MCF 10A (cell line): ENCODE measurements around the gene APOA4. TPM values are rescaled to one million over a fixed set of nuclear protein-coding genes. Genes with fewer than 3 reads are reported as not detected.

Source experiments
- BruUV-seq: library from RNA; stranded (reverse); fragments of 400-500 nt; replicated peaks from 2 replicates; lab custom pipeline; 2021; lab: Mats Ljungman, UMichigan
- CTCF ChIA-PET: fragments of 300-600 bp; sonication (Branson Sonifier 250); formaldehyde crosslinking; extraction: SDS; loops from one replicate; lab custom pipeline; 2021; ENCODE audit warnings: antibody characterized with exemption, inconsistent platforms; lab: Yijun Ruan, JAX
- POLR2A ChIA-PET: fragments of 300-600, 350-650 bp; sonication (Branson Sonifier 250); formaldehyde crosslinking; extraction: SDS; loops from one replicate; lab custom pipeline; 2020; ENCODE audit warnings: antibody characterized with exemption, inconsistent platforms; lab: Yijun Ruan, JAX
- DNase-seq: peaks from one replicate; pipeline ENCODE4 v3.0.0-alpha.2; 2018; ENCODE audit not compliant: unreplicated experiment
- H3K27ac Mint-ChIP-seq: one replicate; pipeline ENCODE4 v1.8.0; 2022; ENCODE audit warnings: mild to moderate bottlenecking, low read depth, mixed read lengths; ENCODE audit not compliant: unreplicated experiment
- H3K27me3 Mint-ChIP-seq: one replicate; pipeline ENCODE4 v1.8.0; 2022; ENCODE audit warnings: mixed read lengths; ENCODE audit not compliant: insufficient read depth, unreplicated experiment
- H3K36me3 Mint-ChIP-seq: one replicate; pipeline ENCODE4 v1.8.0; 2022; ENCODE audit warnings: mild to moderate bottlenecking, moderate library complexity, mixed read lengths; ENCODE audit not compliant: insufficient read depth, unreplicated experiment
- H3K4me1 Mint-ChIP-seq: one replicate; pipeline ENCODE4 v1.8.0; 2022; ENCODE audit warnings: mixed read lengths; ENCODE audit not compliant: insufficient read depth, unreplicated experiment
- H3K4me3 Mint-ChIP-seq: one replicate; pipeline ENCODE4 v1.8.0; 2022; ENCODE audit warnings: mild to moderate bottlenecking, moderate library complexity, mixed read lengths; ENCODE audit not compliant: unreplicated experiment
- H3K9me3 Mint-ChIP-seq: one replicate; pipeline ENCODE4 v1.8.0; 2022; ENCODE audit warnings: mixed read lengths; ENCODE audit not compliant: unreplicated experiment
- intact Hi-C: fragments of 100-400 bp; cut with micrococcal nuclease; formaldehyde crosslinking; loops from 2 replicates; pipeline ENCODE4 v1.14.1; 2022
- total RNA-seq: library from RNA; stranded (reverse); gene quantifications from 2 replicates; pipeline ENCODE4 v1.2.3, GENCODE V29; 2022
- TF ChIP-seq, protein P1 (sequence below): fragments of 200-600 bp; IDR thresholded peaks from one replicate; pipeline ENCODE4 v1.8.0; 2022; ENCODE audit warnings: antibody characterized with exemption, mild to moderate bottlenecking; ENCODE audit not compliant: unreplicated experiment

Gene APOA4
- total RNA-seq, 1 experiment from 2014 or later = not detected

DNA sequence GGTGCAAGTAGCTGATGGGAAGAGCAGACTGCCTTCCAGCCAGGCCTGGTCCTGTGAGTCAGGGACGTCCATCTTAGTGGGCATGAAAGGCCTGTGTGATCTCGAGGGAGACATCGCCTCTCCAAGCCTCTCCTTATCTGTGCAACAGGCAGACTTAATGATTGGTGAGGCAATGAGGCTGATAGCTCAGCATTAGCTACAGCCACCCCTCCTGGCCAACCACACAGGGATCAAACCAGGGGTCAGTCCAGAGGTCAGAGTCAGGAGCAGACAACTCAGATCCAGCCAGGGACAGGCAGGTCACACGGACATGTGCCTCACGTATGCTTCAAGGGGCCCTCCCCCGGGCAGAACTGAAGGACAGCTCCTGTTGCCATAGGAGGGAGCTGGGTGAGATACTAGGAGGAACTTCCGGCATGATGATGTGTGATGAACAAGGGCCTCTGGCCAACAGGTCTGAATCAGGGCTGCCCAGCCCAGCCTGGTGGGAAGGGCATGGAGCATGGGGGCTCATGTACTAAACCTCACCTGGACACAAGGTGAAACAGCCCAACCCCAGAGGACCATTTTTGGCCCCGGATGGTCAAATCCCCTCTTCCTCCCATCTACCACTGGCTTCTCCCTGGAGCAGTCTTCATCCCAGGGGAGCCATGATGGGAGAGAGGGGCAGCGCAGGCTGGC is 3.8 kb upstream of the APOA4 start:
- H3K27ac Mint-ChIP-seq = no peak overlapping the region
- H3K4me1 Mint-ChIP-seq = no peaks in the 10 kb centered on the region
- no peaks in the 10 kb centered on the region for H3K27me3 Mint-ChIP-seq
- H3K9me3 Mint-ChIP-seq = no peaks in the 10 kb centered on the region
- no peak overlapping the region for H3K4me3 Mint-ChIP-seq
- ChIA-PET POLR2A (no interaction called here), CTCF (no interaction called here)
- H3K36me3 Mint-ChIP-seq = no peaks in the 10 kb centered on the region
- DNase-seq = no peak
- TF ChIP-seq, protein P1, sequence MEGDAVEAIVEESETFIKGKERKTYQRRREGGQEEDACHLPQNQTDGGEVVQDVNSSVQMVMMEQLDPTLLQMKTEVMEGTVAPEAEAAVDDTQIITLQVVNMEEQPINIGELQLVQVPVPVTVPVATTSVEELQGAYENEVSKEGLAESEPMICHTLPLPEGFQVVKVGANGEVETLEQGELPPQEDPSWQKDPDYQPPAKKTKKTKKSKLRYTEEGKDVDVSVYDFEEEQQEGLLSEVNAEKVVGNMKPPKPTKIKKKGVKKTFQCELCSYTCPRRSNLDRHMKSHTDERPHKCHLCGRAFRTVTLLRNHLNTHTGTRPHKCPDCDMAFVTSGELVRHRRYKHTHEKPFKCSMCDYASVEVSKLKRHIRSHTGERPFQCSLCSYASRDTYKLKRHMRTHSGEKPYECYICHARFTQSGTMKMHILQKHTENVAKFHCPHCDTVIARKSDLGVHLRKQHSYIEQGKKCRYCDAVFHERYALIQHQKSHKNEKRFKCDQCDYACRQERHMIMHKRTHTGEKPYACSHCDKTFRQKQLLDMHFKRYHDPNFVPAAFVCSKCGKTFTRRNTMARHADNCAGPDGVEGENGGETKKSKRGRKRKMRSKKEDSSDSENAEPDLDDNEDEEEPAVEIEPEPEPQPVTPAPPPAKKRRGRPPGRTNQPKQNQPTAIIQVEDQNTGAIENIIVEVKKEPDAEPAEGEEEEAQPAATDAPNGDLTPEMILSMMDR = no peak
- intact Hi-C loops = no loop called here
- BruUV-seq = no TSS peak

DNA sequence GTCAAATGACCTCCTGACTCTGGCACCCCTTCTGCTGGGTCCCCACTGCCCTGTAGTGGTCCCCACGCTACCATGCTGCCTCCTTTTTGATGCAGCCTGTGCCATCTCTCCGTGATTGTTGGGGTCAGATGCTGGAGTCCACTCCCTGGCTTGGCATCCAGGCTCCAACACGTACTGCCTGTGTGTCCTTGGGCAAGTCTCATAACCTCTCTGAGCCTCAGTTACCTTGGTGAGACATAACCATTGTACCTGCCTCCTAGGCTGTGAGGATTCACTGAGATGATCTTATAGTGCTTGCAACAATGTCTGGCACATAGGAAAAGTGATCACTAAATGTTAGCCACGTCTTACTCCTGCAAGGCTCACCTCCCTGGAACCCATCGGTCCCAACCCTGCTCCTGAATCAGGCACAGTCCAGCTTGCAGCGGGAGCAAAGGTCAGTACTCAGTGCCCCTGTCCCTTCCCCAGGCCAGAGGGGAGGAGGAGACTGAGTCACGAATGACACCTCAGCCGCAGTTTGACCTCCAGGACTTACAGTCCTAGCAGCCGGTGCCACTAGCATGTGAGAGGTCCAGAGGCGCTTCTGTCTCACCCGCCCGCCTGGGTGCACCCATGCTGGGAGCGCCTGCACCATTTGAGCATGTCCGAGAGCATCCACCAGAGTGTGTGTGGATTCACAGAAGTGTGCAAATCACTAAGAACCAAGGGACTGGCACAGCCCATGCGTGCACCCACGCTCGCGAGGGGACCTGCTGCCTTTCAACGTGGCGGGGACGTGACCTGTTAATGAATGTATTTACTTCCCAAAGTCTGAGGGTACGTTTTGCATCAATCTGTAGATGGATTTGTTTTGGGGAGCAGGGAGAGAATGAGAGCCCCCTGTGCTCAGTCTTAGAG is 3.0 kb upstream of the APOA4 start:
- CTCF ChIA-PET = no interaction called here
- H3K4me3 Mint-ChIP-seq = no peak overlapping the region
- POLR2A ChIA-PET = no interaction called here

DNA sequence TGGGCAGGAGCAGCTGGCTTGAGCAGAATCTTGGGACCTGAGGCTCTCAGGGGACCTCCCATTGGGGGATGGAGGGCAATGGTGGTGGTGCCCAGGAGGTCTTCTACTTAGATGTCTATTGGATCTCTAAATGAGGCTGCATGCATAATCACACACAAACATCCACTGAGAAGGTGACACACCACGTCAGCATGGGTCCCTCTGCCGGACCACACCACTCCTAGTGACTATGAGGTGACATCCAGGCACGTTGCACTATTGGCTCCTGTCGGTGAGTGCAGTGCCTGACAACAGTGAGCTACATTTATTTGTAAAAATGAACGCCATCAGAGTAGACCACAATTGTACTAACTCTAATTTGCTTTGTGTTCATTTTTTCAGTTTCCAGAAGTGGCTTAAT is 2.3 kb upstream of the APOA4 start:
- no peak for DNase-seq
- H3K36me3 Mint-ChIP-seq = no peaks in the 10 kb centered on the region
- no peaks in the 10 kb centered on the region for H3K27me3 Mint-ChIP-seq
- no peak overlapping the region for H3K27ac Mint-ChIP-seq
- no peak overlapping the region for H3K4me3 Mint-ChIP-seq
- no peaks in the 10 kb centered on the region for H3K9me3 Mint-ChIP-seq
- intact Hi-C loops = no loop called here
- H3K4me1 Mint-ChIP-seq = no peaks in the 10 kb centered on the region
- TF ChIP-seq, protein P1 = no peak
- no TSS peak for BruUV-seq
- ChIA-PET POLR2A (no interaction called here), CTCF (no interaction called here)

More for the DNA sequence above, 3.0 kb upstream of the APOA4 start:
- no TSS peak for BruUV-seq
- Mint-ChIP-seq H3K36me3 (no peaks in the 10 kb centered on the region), H3K9me3 (no peaks in the 10 kb centered on the region), H3K27ac (no peak overlapping the region), H3K4me1 (no peaks in the 10 kb centered on the region), H3K27me3 (no peaks in the 10 kb centered on the region)
- DNase-seq = no peak
- TF ChIP-seq, protein P1 = no peak
- intact Hi-C loops = no loop called here

DNA sequence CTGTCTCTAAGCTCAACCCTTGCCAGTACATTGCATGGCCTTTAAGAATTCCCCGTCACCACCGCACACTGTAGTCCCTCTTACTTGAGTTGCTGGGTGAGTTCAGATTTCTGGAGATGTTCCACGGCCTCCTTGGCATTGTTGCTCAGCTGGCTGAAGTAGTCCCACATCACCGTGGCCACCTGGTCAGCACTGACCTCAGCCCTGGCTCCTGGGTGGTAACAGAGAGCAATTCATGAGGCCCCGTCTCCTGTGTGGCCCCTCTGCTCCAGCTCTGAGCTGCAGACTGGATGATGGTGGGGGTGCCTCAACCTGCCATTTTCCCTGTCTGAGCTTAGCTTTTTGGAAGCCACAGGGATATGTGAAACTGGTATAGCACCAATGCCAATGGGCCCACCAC is 529 bp downstream of the APOA4 start:
- Mint-ChIP-seq H3K27ac (no peak overlapping the region), H3K27me3 (no peaks in the 10 kb centered on the region), H3K9me3 (no peaks in the 10 kb centered on the region), H3K36me3 (no peaks in the 10 kb centered on the region), H3K4me3 (no peak overlapping the region), H3K4me1 (no peaks in the 10 kb centered on the region)
- TF ChIP-seq, protein P1 = no peak
- no TSS peak for BruUV-seq
- ChIA-PET CTCF (interaction anchor here (0.6 to 2.5 kb wide), 3 partner anchors 14 to 272 kb away, joined by 3 to 16 read pairs (median 4); partner anchors contain the start of gene APOA5), POLR2A (no interaction called here)
- DNase-seq = no peak
- intact Hi-C loops = no loop called here
